HG02588 (cell line): ENCODE data around the gene PKD1L1.

Source experiments
- ATAC-seq: cut with Tn5 transposase; IDR thresholded peaks from one replicate; pipeline ENCODE4 v1.9.1; 2021; ENCODE audit warnings: mild to moderate bottlenecking, moderate library complexity; ENCODE audit not compliant: unreplicated experiment

The PKD1L1 gene

GRCh38 chr7:47827351-47827756 lies 120.9 kb downstream of the PKD1L1 start:
- ATAC-seq = no peak

GRCh38 chr7:47826754-47827153 lies 121.5 kb downstream of the PKD1L1 start:
- ATAC-seq = no peak

GRCh38 chr7:47819607-47819920 lies 128.7 kb downstream of the PKD1L1 start:
- ATAC-seq = no peak

- no peak for ATAC-seq
These were observed 129.3 kb downstream of the PKD1L1 start for GRCh38 chr7:47818796-47819606.

GRCh38 chr7:47817917-47818316 lies 130.3 kb downstream of the PKD1L1 start:
- ATAC-seq = no peak

GRCh38 chr7:47816647-47817046 lies 131.6 kb downstream of the PKD1L1 start:
- ATAC-seq = no peak

- no peak for ATAC-seq
These were observed 132.4 kb downstream of the PKD1L1 start for GRCh38 chr7:47815867-47816266.

GRCh38 chr7:47814905-47815613 lies 133.2 kb downstream of the PKD1L1 start:
- ATAC-seq = no peak

- ATAC-seq = no peak
These were observed 134.5 kb downstream of the PKD1L1 start for GRCh38 chr7:47813620-47814260.

- no peak for ATAC-seq
These were observed 135.7 kb downstream of the PKD1L1 start for GRCh38 chr7:47812429-47813136.

- ATAC-seq = no peak
These were observed 136.5 kb downstream of the PKD1L1 start for GRCh38 chr7:47811632-47812380.

GRCh38 chr7:47809387-47809786 lies 138.9 kb downstream of the PKD1L1 start:
- no peak for ATAC-seq

- no peak for ATAC-seq
These were observed 139.9 kb downstream of the PKD1L1 start for GRCh38 chr7:47808321-47808720.

- ATAC-seq = no peak
These were observed 140.5 kb downstream of the PKD1L1 start for GRCh38 chr7:47807756-47808155.

- ATAC-seq = no peak
These were observed 141.1 kb downstream of the PKD1L1 start for GRCh38 chr7:47807126-47807525.

GRCh38 chr7:47806701-47807103 lies 141.6 kb downstream of the PKD1L1 start:
- ATAC-seq = no peak

- ATAC-seq = no peak
These were observed 143.3 kb downstream of the PKD1L1 start for GRCh38 chr7:47804767-47805545.

- no peak for ATAC-seq
These were observed 144.4 kb downstream of the PKD1L1 start for GRCh38 chr7:47803846-47804245.

- no peak for ATAC-seq
These were observed 145.2 kb downstream of the PKD1L1 start for GRCh38 chr7:47803025-47803424.

- ATAC-seq = no peak
These were observed 146.8 kb downstream of the PKD1L1 start for GRCh38 chr7:47801423-47801822.
